Keratinocyte (primary cell): ENCODE results near the gene STRA6.

ENCODE experiments used
- EZH2 ChIP-seq: IDR thresholded peaks from one replicate; pipeline ENCODE4 v1.6.1; 2012; ENCODE audit warnings: inconsistent platforms, mild to moderate bottlenecking, low read length, moderate library complexity
- TF ChIP-seq, protein P1 (sequence below), 3 experiments: IDR thresholded peaks in 1 of 3; conservative IDR thresholded peaks in 1 of 3; optimal IDR thresholded peaks in 1 of 3; 2 replicates in 2 of 3; 3 replicates in 1 of 3; pipeline versions ENCODE3 to v1.5.1; 2011; ENCODE audit warnings: low read length in 3 of 3, mild to moderate bottlenecking in 3 of 3, moderate library complexity in 2 of 3, control low read depth in 1 of 3, inconsistent platforms in 1 of 3; ENCODE audit not compliant: insufficient read depth in 2 of 3; ENCODE audit errors: extremely low read depth in 1 of 3

DNA sequence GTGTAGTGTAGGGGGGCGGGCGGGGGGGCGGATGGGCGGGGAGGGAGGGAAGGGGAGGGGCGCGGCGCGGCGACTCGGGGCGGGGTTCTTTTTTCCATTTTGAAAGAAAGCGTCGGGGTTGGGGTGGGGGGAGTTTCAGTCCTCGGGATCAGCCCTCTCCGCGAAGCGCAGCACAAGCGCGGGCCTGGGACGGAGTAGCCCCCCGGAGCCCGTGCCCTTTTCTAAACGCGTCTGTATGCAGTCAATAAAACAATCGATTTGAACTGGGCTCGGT lies 66.1 kb downstream of the STRA6 start:
- TF ChIP-seq, protein P1, sequence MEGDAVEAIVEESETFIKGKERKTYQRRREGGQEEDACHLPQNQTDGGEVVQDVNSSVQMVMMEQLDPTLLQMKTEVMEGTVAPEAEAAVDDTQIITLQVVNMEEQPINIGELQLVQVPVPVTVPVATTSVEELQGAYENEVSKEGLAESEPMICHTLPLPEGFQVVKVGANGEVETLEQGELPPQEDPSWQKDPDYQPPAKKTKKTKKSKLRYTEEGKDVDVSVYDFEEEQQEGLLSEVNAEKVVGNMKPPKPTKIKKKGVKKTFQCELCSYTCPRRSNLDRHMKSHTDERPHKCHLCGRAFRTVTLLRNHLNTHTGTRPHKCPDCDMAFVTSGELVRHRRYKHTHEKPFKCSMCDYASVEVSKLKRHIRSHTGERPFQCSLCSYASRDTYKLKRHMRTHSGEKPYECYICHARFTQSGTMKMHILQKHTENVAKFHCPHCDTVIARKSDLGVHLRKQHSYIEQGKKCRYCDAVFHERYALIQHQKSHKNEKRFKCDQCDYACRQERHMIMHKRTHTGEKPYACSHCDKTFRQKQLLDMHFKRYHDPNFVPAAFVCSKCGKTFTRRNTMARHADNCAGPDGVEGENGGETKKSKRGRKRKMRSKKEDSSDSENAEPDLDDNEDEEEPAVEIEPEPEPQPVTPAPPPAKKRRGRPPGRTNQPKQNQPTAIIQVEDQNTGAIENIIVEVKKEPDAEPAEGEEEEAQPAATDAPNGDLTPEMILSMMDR (optimal IDR thresholded peaks at IDR 0.05 in 1 of 3, IDR thresholded peaks at IDR 0.05 in 1 of 3, conservative IDR thresholded peaks at IDR 0.05 in 1 of 3; ENCODE audit: extremely low read depth in 1 of 3, insufficient read depth in 2 of 3, low read length in 3 of 3): no peak
- TF ChIP-seq EZH2: no peak
